Activated T-cell treated with anti-CD3 and anti-CD28 coated beads for 4 hours (primary cell): ENCODE measurements around the gene IL3RA.
"Not testable (repeated sequence)": the region's sequence is repeated elsewhere in the genome, so short reads cannot be mapped to it uniquely, and the experiment has no call there.

ENCODE experiments used
- DNase-seq: peaks from one replicate; pipeline ENCODE4 v3.0.0-alpha.2; 2020

Gene IL3RA

DNA sequence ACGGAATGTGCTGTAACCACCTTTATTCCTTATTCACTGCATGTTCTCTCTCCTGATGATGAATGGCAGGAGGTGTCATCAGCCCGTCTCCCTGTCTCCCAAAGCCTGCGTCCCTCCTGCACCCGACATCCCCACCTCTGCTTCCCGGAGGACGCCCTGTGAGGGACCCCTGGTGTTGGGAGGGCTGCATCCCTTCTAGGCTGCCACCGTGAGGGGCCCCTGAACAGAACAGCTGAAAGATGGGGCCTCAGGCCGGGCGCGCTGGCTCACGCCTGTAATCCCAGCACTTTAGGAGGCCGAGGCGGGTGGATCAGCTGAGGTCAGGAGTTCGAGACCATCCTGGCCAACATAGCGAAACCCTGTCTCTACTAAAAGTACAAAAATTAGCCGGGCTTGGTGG lies 89.7 kb downstream of the IL3RA start:
- not testable (repeated sequence) for DNase-seq

DNA sequence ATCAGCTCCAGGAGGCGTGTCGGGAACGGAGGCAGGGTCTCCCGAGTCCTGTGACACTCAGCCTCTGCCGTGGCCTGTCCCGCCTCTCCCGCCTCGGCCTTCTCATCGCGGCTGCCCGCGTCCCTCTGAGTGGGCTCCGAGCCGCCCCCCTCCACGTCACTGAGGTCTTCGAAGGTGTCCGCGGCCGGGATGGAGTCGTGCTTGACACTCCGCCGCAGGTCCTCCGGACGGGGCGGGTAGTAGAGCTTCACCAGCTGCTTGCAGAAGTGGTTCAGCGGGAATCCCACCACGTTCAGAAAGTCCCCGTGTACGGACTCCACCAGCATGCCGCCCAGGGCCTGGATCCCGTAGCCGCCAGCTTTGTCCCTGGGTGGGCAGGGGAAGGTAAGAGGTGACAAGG lies 91.2 kb downstream of the IL3RA start:
- DNase-seq: no peak

DNA sequence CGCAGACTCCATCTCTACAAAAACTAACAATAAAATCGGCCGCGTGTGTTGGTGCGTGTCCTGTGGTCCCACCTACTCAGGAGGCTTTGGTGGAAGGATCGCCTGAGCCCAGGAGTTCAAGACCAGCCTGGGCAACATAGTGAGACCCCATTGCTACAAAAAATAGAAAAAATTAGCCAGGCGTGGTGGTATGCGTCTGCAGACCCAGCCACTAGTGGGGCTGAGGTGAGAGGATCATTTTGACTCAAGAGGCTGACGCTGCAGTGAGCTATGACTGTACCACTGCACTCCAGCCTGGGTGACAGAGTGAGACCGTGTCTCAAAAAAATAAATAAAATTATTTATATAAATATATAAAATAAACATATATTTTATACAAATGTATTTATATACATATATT lies 93.9 kb downstream of the IL3RA start:
- no peak for DNase-seq
